A549 (cell line): Measurements from ENCODE around the gene PPP1R1A. TPM values are rescaled to one million over a fixed set of nuclear protein-coding genes. Genes with fewer than 3 reads are reported as not detected.

ENCODE experiments used
- ATAC-seq, 2 experiments: fragments of 200-7000 bp in 1 of 2; fragments of >200 bp in 1 of 2; cut with Nextera tagmentation in 1 of 2; cut with Tn5 transposase in 1 of 2; 3 replicates each; pipeline versions ENCODE4 v1.8.0 to v1.9.1; 2018 to 2020; ENCODE audit warnings: mild to moderate bottlenecking in 1 of 2, moderate library complexity in 1 of 2
- CTCF ChIA-PET: fragments of 300-600 bp; sonication (Branson Sonifier 250); formaldehyde crosslinking; extraction: SDS; loops from one replicate; lab custom pipeline; 2021; ENCODE audit warnings: antibody characterized with exemption, inconsistent platforms; lab: Yijun Ruan, JAX
- POLR2A ChIA-PET: fragments of 350-600 bp; formaldehyde crosslinking; extraction: SDS; loops from one replicate; lab custom pipeline; 2021; ENCODE audit warnings: antibody characterized with exemption, inconsistent platforms; lab: Yijun Ruan, JAX
- DNase-seq, 2 experiments: peaks; one replicate each; pipeline versions ENCODE4 v3.0.0 to v3.0.0-alpha.2; 2011 to 2016; ENCODE audit warnings: low read depth in 1 of 2, low spot score in 1 of 2
- FAIRE-seq: peaks from 2 replicates; lab custom pipeline; 2011; peaks lifted over from hg19 to GRCh38; lab: Jason Lieb, UNC
- H3K27ac ChIP-seq, 2 experiments: fragments of >200 bp; sonication (Bioruptor Twin); formaldehyde crosslinking; 3 replicates each; pipeline ENCODE4 v1.5.1; 2016 to 2017
- H3K4me1 ChIP-seq: fragments of >200 bp; sonication (Bioruptor Twin); formaldehyde crosslinking; 3 replicates; pipeline ENCODE4 v1.6.1; 2016
- H3K4me2 ChIP-seq: fragments of >200 bp; sonication (Bioruptor Twin); formaldehyde crosslinking; 3 replicates; pipeline ENCODE4 v1.6.1; 2016
- H3K4me3 ChIP-seq: fragments of >200 bp; sonication (Bioruptor Twin); formaldehyde crosslinking; 3 replicates; pipeline ENCODE4 v1.5.1; 2016
- H3K9me3 ChIP-seq: fragments of >200 bp; sonication (Bioruptor Twin); formaldehyde crosslinking; 3 replicates; pipeline ENCODE4 v1.6.1; 2016
- BCL3 ChIP-seq: fragments of >200 bp; sonication (Bioruptor Twin); formaldehyde crosslinking; IDR thresholded peaks from 3 replicates; pipeline ENCODE4 v1.6.1; 2016
- BHLHE40 ChIP-seq: IDR thresholded peaks from 2 replicates; pipeline ENCODE4 v1.6.1; 2012; ENCODE audit warnings: low read depth, low read length, inconsistent platforms
- CBX8 ChIP-seq: fragments of 200-600 bp; sonication (generic); IDR thresholded peaks from 2 replicates; pipeline ENCODE4 v1.6.1; 2016
- CEBPB ChIP-seq, 2 experiments: fragments of >200 bp in 1 of 2; sonication (Bioruptor Twin) in 1 of 2; formaldehyde crosslinking in 1 of 2; IDR thresholded peaks; 2 replicates each; pipeline ENCODE4 v1.6.1; 2012 to 2016
- E2F6 ChIP-seq: IDR thresholded peaks from 2 replicates; pipeline ENCODE4 v1.6.1; 2012; ENCODE audit warnings: low read depth, borderline replicate concordance
- EP300 ChIP-seq, 2 experiments: fragments of >200 bp; sonication (Bioruptor Twin); formaldehyde crosslinking; IDR thresholded peaks; 2 replicates in 1 of 2; 3 replicates in 1 of 2; pipeline ENCODE4 v1.6.1; 2016 to 2017
- ESRRA ChIP-seq: fragments of 150-350 bp; IDR thresholded peaks from 2 replicates; pipeline ENCODE4 v1.6.1; 2014; ENCODE audit warnings: mild to moderate bottlenecking, low read length, borderline replicate concordance
- FOSL2 ChIP-seq, 2 experiments: fragments of 450-650 bp in 1 of 2; fragments of >200 bp in 1 of 2; sonication (Bioruptor Twin) in 1 of 2; formaldehyde crosslinking; IDR thresholded peaks; 2 replicates each; pipeline versions ENCODE4 v1.5.0 to v1.6.1; 2016 to 2020; ENCODE audit warnings: mild to moderate bottlenecking in 1 of 2, moderate library complexity in 1 of 2
- FOXS1 ChIP-seq: fragments of 250-450 bp; sonication (Bioruptor Pico); IDR thresholded peaks from 2 replicates; pipeline ENCODE4 v1.5.0; 2020; ENCODE audit warnings: mild to moderate bottlenecking, moderate library complexity
- HDAC2 ChIP-seq: fragments of 200-600 bp; sonication (generic); IDR thresholded peaks from 2 replicates; pipeline ENCODE4 v1.6.1; 2016
- HES2 ChIP-seq: fragments of >200 bp; sonication (Bioruptor Twin); formaldehyde crosslinking; IDR thresholded peaks from 2 replicates; pipeline ENCODE4 v1.6.1; 2016
- HEYL ChIP-seq: fragments of 250-450 bp; sonication (Bioruptor Pico); IDR thresholded peaks from 2 replicates; pipeline ENCODE4 v1.8.0; 2021; ENCODE audit warnings: mild to moderate bottlenecking, moderate library complexity
- HMGXB4 ChIP-seq: fragments of 250-450 bp; sonication (Bioruptor Pico); IDR thresholded peaks from 2 replicates; pipeline ENCODE4 v1.5.0; 2021; ENCODE audit warnings: mild to moderate bottlenecking, moderate library complexity, borderline replicate concordance
- HOXA7 ChIP-seq: fragments of 250-450 bp; sonication (Bioruptor Pico); IDR thresholded peaks from 2 replicates; pipeline ENCODE4 v1.5.0; 2020; ENCODE audit warnings: mild to moderate bottlenecking, moderate library complexity
- HOXB5 ChIP-seq: fragments of 250-450 bp; sonication (Bioruptor Pico); IDR thresholded peaks from 2 replicates; pipeline ENCODE4 v1.5.0; 2020; ENCODE audit warnings: mild to moderate bottlenecking, moderate library complexity
- NR3C1 ChIP-seq: fragments of >200 bp; sonication (Bioruptor Twin); formaldehyde crosslinking; IDR thresholded peaks from 3 replicates; pipeline ENCODE4 v1.6.1; 2017
- PBX3 ChIP-seq: IDR thresholded peaks from 2 replicates; pipeline ENCODE4 v1.6.1; 2012
- PHF8 ChIP-seq: fragments of 200-600 bp; sonication (generic); IDR thresholded peaks from 2 replicates; pipeline ENCODE4 v1.6.1; 2016; ENCODE audit warnings: low read depth, mild to moderate bottlenecking, antibody characterized with exemption, moderate library complexity, borderline replicate concordance
- POLR2A ChIP-seq: IDR thresholded peaks from 2 replicates; pipeline ENCODE4 v1.6.1; 2012; ENCODE audit warnings: mild to moderate bottlenecking, low read length
- RFX5 ChIP-seq: fragments of 450-650 bp; IDR thresholded peaks from 2 replicates; pipeline ENCODE4 v1.7.1; 2014; ENCODE audit warnings: antibody characterized with exemption, mild to moderate bottlenecking, moderate library complexity
- SMC3 ChIP-seq: fragments of >200 bp; sonication (Bioruptor Twin); formaldehyde crosslinking; IDR thresholded peaks from 3 replicates; pipeline ENCODE4 v1.6.1; 2018; ENCODE audit warnings: inconsistent platforms
- USF2 ChIP-seq: fragments of 450-650 bp; IDR thresholded peaks from 2 replicates; pipeline ENCODE4 v1.6.1; 2014; ENCODE audit warnings: antibody characterized with exemption
- ZFP36 ChIP-seq: fragments of 450-650 bp; IDR thresholded peaks from 2 replicates; pipeline ENCODE4 v1.6.1; 2014; ENCODE audit warnings: borderline replicate concordance; ENCODE audit not compliant: partially characterized antibody
- WGBS: methylation state at CpG from one replicate; pipeline ENCODE4 v1.1.6; 2017; ENCODE audit errors: missing lambda C conversion rate; 5-methylcytosine and 5-hydroxymethylcytosine counted together
- polyA plus RNA-seq, 4 experiments: library from polyadenylated mRNA; depleted of rRNA in 3 of 4; stranded (reverse); fragments of >200 nt; fragmentation: RNase III in 1 of 4; extraction: RNeasy Plus Mini Kit Qiagen cat#74134 plus additional on column Dnase treatment in 1 of 4; gene quantifications; 2 replicates in 3 of 4; 3 replicates in 1 of 4; pipeline ENCODE4 v1.2.3, GENCODE V29; 2011 to 2017
- TF ChIP-seq, protein P1 (sequence below): fragments of >200 bp; sonication (Bioruptor Twin); formaldehyde crosslinking; IDR thresholded peaks from 3 replicates; pipeline ENCODE4 v1.5.1; 2016
- TF ChIP-seq, protein P2 (sequence below): fragments of 250-450 bp; sonication (Bioruptor Pico); IDR thresholded peaks from 2 replicates; pipeline ENCODE4 v1.5.0; 2020; ENCODE audit warnings: low read depth, mild to moderate bottlenecking, moderate library complexity

The PPP1R1A gene
- polyA plus RNA-seq, 2 of the 4 experiments (the other 2 are of a cell fraction) = 0.09 TPM; not detected in 1

DNA sequence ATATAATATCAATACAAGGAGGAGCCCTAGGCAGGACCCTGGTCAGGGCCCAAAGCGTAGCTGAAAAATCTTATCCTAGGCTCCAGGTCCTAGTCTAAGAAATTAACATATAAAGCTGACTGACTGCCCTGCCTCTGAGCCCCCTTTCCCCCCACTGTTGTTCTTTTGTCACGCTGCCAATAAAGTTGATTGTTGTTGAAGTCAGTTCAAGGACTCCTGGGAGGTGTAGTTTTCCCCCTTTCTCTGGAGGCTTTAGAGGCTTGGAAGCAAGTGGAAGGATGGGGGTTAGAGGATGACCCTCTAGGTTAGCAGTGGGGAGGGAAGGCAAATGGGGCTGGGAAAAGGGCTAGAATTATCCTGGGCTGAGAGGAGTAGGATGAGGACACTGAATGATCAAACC, 3.2 kb downstream of the PPP1R1A start:
- no peak overlapping the region for H3K4me3 ChIP-seq
- H3K4me2 ChIP-seq = no peak overlapping the region
- ATAC-seq (no peak), DNase-seq (no peak), FAIRE-seq (no peak)
- ChIA-PET CTCF (interaction anchor here (10.0 kb wide), 1 partner anchor 13 kb away, joined by 100 read pairs; no protein-coding TSS in a partner anchor), POLR2A (no interaction called here)
- peaks cover 11% of the 10 kb centered on the region for H3K4me1 ChIP-seq
- 39% methylated on average over 2 of the region's 2 CpGs for WGBS
- TF ChIP-seq FOXS1 (CRISPR knock-in tag) (no peak), BHLHE40 (no peak), USF2 (no peak), CBX8 (no peak), ZFP36 (no peak)
- H3K27ac ChIP-seq = no peak overlapping the region
- no peaks in the 10 kb centered on the region for H3K9me3 ChIP-seq

DNA sequence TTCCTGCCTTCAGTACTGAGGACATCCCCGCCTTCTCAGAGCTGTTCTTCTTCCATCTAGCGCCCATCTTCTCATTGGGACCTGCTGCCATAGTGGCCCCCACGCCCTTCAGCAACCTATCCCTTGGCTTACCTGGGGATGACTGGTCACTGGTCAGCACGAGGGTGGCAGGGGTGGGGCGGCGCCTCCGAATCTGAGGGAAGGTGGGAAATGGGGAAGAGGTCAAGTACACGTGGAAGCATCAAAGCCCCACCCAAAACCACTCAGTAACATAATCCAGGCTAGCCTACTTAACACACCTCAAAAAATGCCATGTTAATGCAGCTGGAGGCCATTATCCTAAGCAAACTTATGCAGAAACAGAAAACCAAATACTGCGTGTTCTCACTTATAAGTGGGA, 4.3 kb downstream of the PPP1R1A start:
- CTCF ChIA-PET = interaction anchor here (1.1 to 10.0 kb wide), 4 partner anchors 14 to 57 kb away, joined by 3 to 100 read pairs (median 8); no protein-coding TSS in a partner anchor

More for the DNA sequence above, 4.3 kb downstream of the PPP1R1A start:
- no peak for TF ChIP-seq PBX3
- TF ChIP-seq RFX5 = no peak
- TF ChIP-seq NR3C1 = no peak
- TF ChIP-seq PHF8 = no peak
- TF ChIP-seq EP300 (IDR thresholded peaks at IDR 0.05) = no peak
- TF ChIP-seq CEBPB (IDR thresholded peaks at IDR 0.05) = no peak
- no peak for TF ChIP-seq SMC3
- TF ChIP-seq POLR2A = no peak
- TF ChIP-seq HES2 = no peak
- TF ChIP-seq, protein P1, sequence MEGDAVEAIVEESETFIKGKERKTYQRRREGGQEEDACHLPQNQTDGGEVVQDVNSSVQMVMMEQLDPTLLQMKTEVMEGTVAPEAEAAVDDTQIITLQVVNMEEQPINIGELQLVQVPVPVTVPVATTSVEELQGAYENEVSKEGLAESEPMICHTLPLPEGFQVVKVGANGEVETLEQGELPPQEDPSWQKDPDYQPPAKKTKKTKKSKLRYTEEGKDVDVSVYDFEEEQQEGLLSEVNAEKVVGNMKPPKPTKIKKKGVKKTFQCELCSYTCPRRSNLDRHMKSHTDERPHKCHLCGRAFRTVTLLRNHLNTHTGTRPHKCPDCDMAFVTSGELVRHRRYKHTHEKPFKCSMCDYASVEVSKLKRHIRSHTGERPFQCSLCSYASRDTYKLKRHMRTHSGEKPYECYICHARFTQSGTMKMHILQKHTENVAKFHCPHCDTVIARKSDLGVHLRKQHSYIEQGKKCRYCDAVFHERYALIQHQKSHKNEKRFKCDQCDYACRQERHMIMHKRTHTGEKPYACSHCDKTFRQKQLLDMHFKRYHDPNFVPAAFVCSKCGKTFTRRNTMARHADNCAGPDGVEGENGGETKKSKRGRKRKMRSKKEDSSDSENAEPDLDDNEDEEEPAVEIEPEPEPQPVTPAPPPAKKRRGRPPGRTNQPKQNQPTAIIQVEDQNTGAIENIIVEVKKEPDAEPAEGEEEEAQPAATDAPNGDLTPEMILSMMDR = no peak
- TF ChIP-seq FOSL2 (IDR thresholded peaks at IDR 0.05) = no peak
- TF ChIP-seq FOSL2 (CRISPR knock-in tag; IDR thresholded peaks at IDR 0.05) = no peak
- TF ChIP-seq BCL3 = no peak
- TF ChIP-seq, protein P2, sequence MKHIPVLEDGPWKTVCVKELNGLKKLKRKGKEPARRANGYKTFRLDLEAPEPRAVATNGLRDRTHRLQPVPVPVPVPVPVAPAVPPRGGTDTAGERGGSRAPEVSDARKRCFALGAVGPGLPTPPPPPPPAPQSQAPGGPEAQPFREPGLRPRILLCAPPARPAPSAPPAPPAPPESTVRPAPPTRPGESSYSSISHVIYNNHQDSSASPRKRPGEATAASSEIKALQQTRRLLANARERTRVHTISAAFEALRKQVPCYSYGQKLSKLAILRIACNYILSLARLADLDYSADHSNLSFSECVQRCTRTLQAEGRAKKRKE (CRISPR knock-in tag) = no peak
- TF ChIP-seq HOXA7 (CRISPR knock-in tag) = no peak
- no peak for TF ChIP-seq ESRRA
- no peak for TF ChIP-seq E2F6
- TF ChIP-seq HMGXB4 (CRISPR knock-in tag) = no peak
- TF ChIP-seq HOXB5 = no peak
- TF ChIP-seq HDAC2 = no peak
- TF ChIP-seq HEYL (CRISPR knock-in tag) = no peak
- Histone ChIP-seq H3K27ac (no peak overlapping the region), H3K4me2 (no peak overlapping the region), H3K4me3 (no peak overlapping the region), H3K9me3 (no peaks in the 10 kb centered on the region), H3K4me1 (peaks cover 11% of the 10 kb centered on the region)
- DNase-seq (no peak), ATAC-seq (no peak), FAIRE-seq (no peak)
- POLR2A ChIA-PET = interaction anchor here (0.8 kb wide), 1 partner anchor 12 kb away, joined by 3 read pairs; no protein-coding TSS in a partner anchor
- WGBS = 16% methylated on average over 9 of the region's 9 CpGs
